HL-60 (cell line): ENCODE results near the gene NSUN6.

ENCODE experiments used
- DNase-seq, 2 experiments: peaks; one replicate each; pipeline ENCODE4 v3.0.0-alpha.2; 2010 to 2020; ENCODE audit warnings: low read depth in 1 of 2, low spot score in 1 of 2
- H3K27ac ChIP-seq: fragments of 250-450 bp; sonication (Bioruptor Pico); replicated peaks from 2 replicates; pipeline ENCODE4 v1.5.1; 2020; ENCODE audit warnings: mild to moderate bottlenecking, moderate library complexity
- H3K27me3 ChIP-seq: fragments of 250-450 bp; sonication (Bioruptor Pico); 2 replicates; pipeline ENCODE4 v1.5.1; 2021; ENCODE audit warnings: mild to moderate bottlenecking, moderate library complexity; ENCODE audit not compliant: insufficient read depth, poor library complexity, severe bottlenecking
- H3K4me3 ChIP-seq: replicated peaks from 2 replicates; pipeline ENCODE4 v1.5.1; 2011; ENCODE audit warnings: mild to moderate bottlenecking, control low read depth, low read length; ENCODE audit not compliant: insufficient read depth
- CTCF ChIP-seq: IDR thresholded peaks from one replicate; pipeline ENCODE4 v1.5.1; 2011; ENCODE audit warnings: low read length, control low read depth, inconsistent platforms; ENCODE audit not compliant: insufficient read depth
- GABPA ChIP-seq: IDR thresholded peaks from 2 replicates; pipeline ENCODE4 v1.6.1; 2012; ENCODE audit warnings: low read depth
- POLR2AphosphoS5 ChIP-seq: IDR thresholded peaks from 2 replicates; pipeline ENCODE4 v1.6.1; 2012; ENCODE audit warnings: low read depth
- REST ChIP-seq: IDR thresholded peaks from 2 replicates; pipeline ENCODE4 v1.6.1; 2012; ENCODE audit warnings: low read depth; ENCODE audit not compliant: insufficient replicate concordance
- SPI1 ChIP-seq: IDR thresholded peaks from 2 replicates; pipeline ENCODE4 v1.6.1; 2012; ENCODE audit warnings: low read depth, mild to moderate bottlenecking, borderline replicate concordance

The NSUN6 gene

GRCh38 chr10:18577823-18578685 is 73.3 kb downstream of the NSUN6 start:
- no peak overlapping the region for H3K4me3 ChIP-seq
- no peak for DNase-seq
- H3K27me3 ChIP-seq = no peaks in the 10 kb centered on the region
- no peak overlapping the region for H3K27ac ChIP-seq
- no peak for TF ChIP-seq GABPA

DNA sequence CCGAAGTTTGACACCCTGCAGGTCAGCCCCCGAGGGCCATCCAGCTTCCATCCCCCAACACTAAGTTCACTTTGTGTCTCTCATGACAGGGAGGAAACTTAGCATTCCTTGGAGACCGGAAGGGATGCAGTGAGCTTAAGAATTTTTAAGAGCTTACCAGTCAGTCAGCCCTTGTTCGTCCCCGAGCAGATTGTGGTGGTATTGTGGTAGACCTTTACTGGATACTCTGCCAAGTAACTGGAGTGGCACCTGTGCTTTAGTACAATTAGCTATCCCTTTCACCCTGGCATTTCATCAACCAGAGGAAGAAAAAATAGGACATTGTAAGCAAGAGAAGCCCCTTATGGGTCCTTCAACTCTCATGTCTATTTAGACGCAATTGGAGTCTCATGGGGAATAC is 74.8 kb downstream of the NSUN6 start:
- Histone ChIP-seq H3K27me3 (no peaks in the 10 kb centered on the region), H3K4me3 (no peak overlapping the region), H3K27ac (no peak overlapping the region)
- DNase-seq = no peak
- TF ChIP-seq SPI1 (no peak), POLR2AphosphoS5 (no peak), CTCF (no peak), REST (no peak), GABPA (no peak)

GRCh38 chr10:18572959-18573561 is 78.3 kb downstream of the NSUN6 start:
- no peak for DNase-seq
- Histone ChIP-seq H3K27me3 (no peaks in the 10 kb centered on the region), H3K4me3 (no peak overlapping the region), H3K27ac (no peak overlapping the region)
- no peak for TF ChIP-seq CTCF
- no peak for TF ChIP-seq POLR2AphosphoS5
- no peak for TF ChIP-seq REST
- TF ChIP-seq GABPA = no peak
- no peak for TF ChIP-seq SPI1

GRCh38 chr10:18571780-18572179 is 79.6 kb downstream of the NSUN6 start:
- no peak for DNase-seq
- TF ChIP-seq POLR2AphosphoS5 = no peak
- TF ChIP-seq GABPA = no peak
- no peak for TF ChIP-seq REST
- TF ChIP-seq SPI1 = no peak
- no peak for TF ChIP-seq CTCF

More at GRCh38 chr10:18571780-18572179, 79.6 kb downstream of the NSUN6 start:
- H3K27ac ChIP-seq = no peak overlapping the region
- H3K27me3 ChIP-seq = no peaks in the 10 kb centered on the region
- H3K4me3 ChIP-seq = no peak overlapping the region
